CD4-positive, alpha-beta T cell (primary cell): Measurements from ENCODE around the gene GRIN2A. TPM values are rescaled to one million over a fixed set of nuclear protein-coding genes. Genes with fewer than 3 reads are reported as not detected.

Experiments used
- ATAC-seq: fragments of 200-7000 bp; cut with Tn5 transposase; one replicate; pipeline ENCODE4 v1.10.0; 2022; ENCODE audit warnings: mild to moderate bottlenecking; ENCODE audit not compliant: poor library complexity
- CTCF ChIA-PET: fragments of 350-600 bp; sonication (Branson Sonifier 250); formaldehyde crosslinking; loops from one replicate; lab custom pipeline; 2021; ENCODE audit warnings: antibody characterized with exemption, inconsistent platforms; lab: Charles Lee
- POLR2A ChIA-PET: fragments of 350-600 bp; sonication (Branson Sonifier 250); formaldehyde crosslinking; loops from one replicate; lab custom pipeline; 2021; ENCODE audit warnings: antibody characterized with exemption, inconsistent platforms; lab: Charles Lee
- DNase-seq, 14 experiments: peaks; one replicate each; pipeline ENCODE4 v3.0.0-alpha.2; 2013 to 2020; ENCODE audit warnings: mixed read lengths in 2 of 14
- H3K27ac ChIP-seq, 2 donors: one replicate each; pipeline versions ENCODE4 v1.5.1 to v1.7.0; 2013; ENCODE audit warnings: low read length in 2 of 2, low read depth in 1 of 2, mild to moderate bottlenecking in 1 of 2
- H3K27me3 ChIP-seq, 2 experiments: 1 replicate in 1 of 2; 2 replicates in 1 of 2; pipeline versions ENCODE4 v1.6.1 to v1.7.0; 2013; ENCODE audit warnings: low read length in 2 of 2, control low read depth in 1 of 2, mild to moderate bottlenecking in 1 of 2, moderate library complexity in 1 of 2; ENCODE audit not compliant: insufficient read depth in 2 of 2, control insufficient read depth in 1 of 2
- H3K36me3 ChIP-seq: one replicate; pipeline ENCODE4 v1.6.1; 2013; ENCODE audit warnings: low read length, control low read depth; ENCODE audit not compliant: insufficient read depth
- H3K4me1 ChIP-seq: one replicate; pipeline ENCODE4 v1.6.1; 2013; ENCODE audit warnings: low read length, control low read depth; ENCODE audit not compliant: insufficient read depth
- H3K4me3 ChIP-seq: one replicate; pipeline ENCODE4 v1.5.1; 2013; ENCODE audit warnings: mild to moderate bottlenecking, low read length, moderate library complexity
- H3K9me3 ChIP-seq, 2 experiments: 1 replicate in 1 of 2; 2 replicates in 1 of 2; pipeline versions ENCODE4 v1.6.1 to v1.7.0; 2013; ENCODE audit warnings: low read length in 2 of 2, mild to moderate bottlenecking in 2 of 2, control low read depth in 1 of 2, moderate library complexity in 1 of 2; ENCODE audit not compliant: control insufficient read depth in 1 of 2, insufficient read depth in 1 of 2
- H3K27ac Mint-ChIP-seq: one replicate; pipeline ENCODE4 v1.8.0; 2020; ENCODE audit warnings: mixed read lengths
- H3K27me3 Mint-ChIP-seq: one replicate; pipeline ENCODE4 v1.8.0; 2021; ENCODE audit warnings: mixed read lengths
- H3K36me3 Mint-ChIP-seq: one replicate; pipeline ENCODE4 v1.8.0; 2021; ENCODE audit warnings: low read depth, mixed read lengths
- H3K4me1 Mint-ChIP-seq: one replicate; pipeline ENCODE4 v1.8.0; 2021; ENCODE audit warnings: low read depth, mixed read lengths
- H3K4me3 Mint-ChIP-seq: one replicate; pipeline ENCODE4 v1.8.0; 2020; ENCODE audit warnings: mild to moderate bottlenecking, mixed read lengths
- H3K9me3 Mint-ChIP-seq: one replicate; pipeline ENCODE4 v1.8.0; 2020; ENCODE audit warnings: mixed read lengths
- intact Hi-C, 2 experiments: fragments of 100-400 bp; cut with DNase I in 1 of 2; cut with micrococcal nuclease in 1 of 2; formaldehyde crosslinking; loops; one replicate each; pipeline versions ENCODE4 v1.15.1 to v1.9.0; 2023 to 2025; cut with DNase I, micrococcal nuclease
- total RNA-seq, 174 experiments: library from RNA in 2 of 174; stranded (reverse) in 2 of 174; gene quantifications; one replicate each; pipeline ENCODE4 v1.2.3 and lab custom pipeline; 2021 to 2026
- TF ChIP-seq, protein P1 (sequence below): fragments of 200-600 bp; IDR thresholded peaks from one replicate; pipeline ENCODE4 v1.8.0; 2022; ENCODE audit warnings: antibody characterized with exemption, mild to moderate bottlenecking

Gene GRIN2A
- total RNA-seq, 2 experiments from 2014 or later: not detected

GRCh38 chr16:10191096-10191495 lies 8.9 kb upstream of the GRIN2A start:
- intact Hi-C loops: no loop called here
- H3K27ac Mint-ChIP-seq: no peak overlapping the region
- CTCF ChIA-PET: no interaction called here
- H3K4me1 ChIP-seq: no peaks in the 10 kb centered on the region
- H3K27me3 ChIP-seq: peaks cover 1 to 7% of the 10 kb centered on the region in 2 experiments
- no peak overlapping the region for H3K4me3 Mint-ChIP-seq
- POLR2A ChIA-PET: no interaction called here
- no peaks in the 10 kb centered on the region for H3K9me3 ChIP-seq
- H3K4me1 Mint-ChIP-seq: no peaks in the 10 kb centered on the region
- H3K36me3 ChIP-seq: no peaks in the 10 kb centered on the region
- DNase-seq (no peak), ATAC-seq (no peak)
- peaks cover 22% of the 10 kb centered on the region for H3K27me3 Mint-ChIP-seq
- TF ChIP-seq, protein P1, sequence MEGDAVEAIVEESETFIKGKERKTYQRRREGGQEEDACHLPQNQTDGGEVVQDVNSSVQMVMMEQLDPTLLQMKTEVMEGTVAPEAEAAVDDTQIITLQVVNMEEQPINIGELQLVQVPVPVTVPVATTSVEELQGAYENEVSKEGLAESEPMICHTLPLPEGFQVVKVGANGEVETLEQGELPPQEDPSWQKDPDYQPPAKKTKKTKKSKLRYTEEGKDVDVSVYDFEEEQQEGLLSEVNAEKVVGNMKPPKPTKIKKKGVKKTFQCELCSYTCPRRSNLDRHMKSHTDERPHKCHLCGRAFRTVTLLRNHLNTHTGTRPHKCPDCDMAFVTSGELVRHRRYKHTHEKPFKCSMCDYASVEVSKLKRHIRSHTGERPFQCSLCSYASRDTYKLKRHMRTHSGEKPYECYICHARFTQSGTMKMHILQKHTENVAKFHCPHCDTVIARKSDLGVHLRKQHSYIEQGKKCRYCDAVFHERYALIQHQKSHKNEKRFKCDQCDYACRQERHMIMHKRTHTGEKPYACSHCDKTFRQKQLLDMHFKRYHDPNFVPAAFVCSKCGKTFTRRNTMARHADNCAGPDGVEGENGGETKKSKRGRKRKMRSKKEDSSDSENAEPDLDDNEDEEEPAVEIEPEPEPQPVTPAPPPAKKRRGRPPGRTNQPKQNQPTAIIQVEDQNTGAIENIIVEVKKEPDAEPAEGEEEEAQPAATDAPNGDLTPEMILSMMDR: no peak
- H3K4me3 ChIP-seq: no peak overlapping the region
- H3K27ac ChIP-seq: no peak overlapping the region
- no peaks in the 10 kb centered on the region for H3K36me3 Mint-ChIP-seq
- H3K9me3 Mint-ChIP-seq: no peaks in the 10 kb centered on the region

DNA sequence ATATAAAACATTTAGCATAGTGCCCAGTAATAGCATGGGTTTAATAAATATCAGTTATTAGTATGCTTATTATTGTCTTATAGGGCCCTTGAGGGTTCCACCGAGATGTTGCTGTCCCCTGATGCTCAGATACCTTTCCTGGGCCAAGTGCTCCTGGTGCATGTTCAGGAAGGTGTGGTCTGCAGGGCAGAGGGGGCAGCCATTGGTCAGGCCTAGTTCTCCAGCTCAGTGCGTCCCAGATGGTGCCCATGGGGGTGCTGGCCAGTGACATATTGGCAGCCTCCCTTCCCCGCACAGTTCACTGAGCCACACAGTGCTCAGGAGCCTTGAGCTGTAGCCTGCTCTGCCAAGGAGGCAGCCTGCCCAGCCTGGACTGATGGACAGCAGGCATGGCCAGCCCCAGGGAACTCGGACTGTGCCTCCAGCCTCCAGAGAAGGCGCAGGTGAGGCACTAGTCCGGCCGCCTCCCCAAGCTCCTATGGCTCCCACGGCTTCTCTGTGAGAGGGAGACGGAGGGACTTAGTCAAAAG lies 7.7 kb upstream of the GRIN2A start:
- H3K27me3 Mint-ChIP-seq: peaks cover 32% of the 10 kb centered on the region
- H3K9me3 Mint-ChIP-seq: no peaks in the 10 kb centered on the region
- H3K36me3 Mint-ChIP-seq: no peaks in the 10 kb centered on the region
- H3K9me3 ChIP-seq: no peaks in the 10 kb centered on the region
- POLR2A ChIA-PET: no interaction called here
- no peak overlapping the region for H3K4me3 Mint-ChIP-seq
- H3K4me1 ChIP-seq: no peaks in the 10 kb centered on the region
- H3K27ac ChIP-seq: no peak overlapping the region
- no peaks in the 10 kb centered on the region for H3K4me1 Mint-ChIP-seq
- peaks cover 5 to 7% of the 10 kb centered on the region in 2 experiments for H3K27me3 ChIP-seq
- CTCF ChIA-PET: no interaction called here
- DNase-seq (no peak), ATAC-seq (no peak)
- no peak overlapping the region for H3K27ac Mint-ChIP-seq
- no peaks in the 10 kb centered on the region for H3K36me3 ChIP-seq
- no peak overlapping the region for H3K4me3 ChIP-seq
- intact Hi-C loops: no loop called here
- TF ChIP-seq, protein P1: no peak

- Histone ChIP-seq H3K9me3 (no peaks in the 10 kb centered on the region), H3K27me3 (peaks cover 12 to 15% of the 10 kb centered on the region in 2 experiments), H3K36me3 (no peaks in the 10 kb centered on the region), H3K4me3 (no peak overlapping the region), H3K27ac (no peak overlapping the region), H3K4me1 (no peaks in the 10 kb centered on the region)
- TF ChIP-seq, protein P1: no peak
- peaks cover 48% of the 10 kb centered on the region for H3K27me3 Mint-ChIP-seq
- no peak for DNase-seq
- H3K4me3 Mint-ChIP-seq: no peak overlapping the region
- no peak overlapping the region for H3K27ac Mint-ChIP-seq
- intact Hi-C loops: no loop called here
- no peaks in the 10 kb centered on the region for H3K36me3 Mint-ChIP-seq
- peaks cover 4% of the 10 kb centered on the region for H3K4me1 Mint-ChIP-seq
- ATAC-seq: no peak
- H3K9me3 Mint-ChIP-seq: no peaks in the 10 kb centered on the region
- ChIA-PET POLR2A (no interaction called here), CTCF (no interaction called here)
Observed at GRCh38 chr16:10188236-10188635, 6.0 kb upstream of the GRIN2A start.
